HG02623 (cell line): ENCODE data around the gene CCDC149.

Experiments used
- ATAC-seq: cut with Tn5 transposase; IDR thresholded peaks from one replicate; pipeline ENCODE4 v1.9.1; 2021; ENCODE audit warnings: moderate library complexity; ENCODE audit not compliant: unreplicated experiment

Gene CCDC149

GRCh38 chr4:24881508-24882196 is 31.2 kb downstream of the CCDC149 start:
- no peak for ATAC-seq

- no peak for ATAC-seq
Observed at GRCh38 chr4:24880186-24880585, 32.7 kb downstream of the CCDC149 start.

- ATAC-seq = no peak
Observed at GRCh38 chr4:24878636-24879016, 34.2 kb downstream of the CCDC149 start.

- ATAC-seq = no peak
Observed at GRCh38 chr4:24877868-24878635, 34.8 kb downstream of the CCDC149 start.

GRCh38 chr4:24876431-24876830 is 36.4 kb downstream of the CCDC149 start:
- no peak for ATAC-seq

- no peak for ATAC-seq
Observed at GRCh38 chr4:24872720-24873119, 40.1 kb downstream of the CCDC149 start.

- ATAC-seq = no peak
Observed at GRCh38 chr4:24871210-24871609, 41.6 kb downstream of the CCDC149 start.

GRCh38 chr4:24867766-24868296 is 45.0 kb downstream of the CCDC149 start:
- no peak for ATAC-seq

- no peak for ATAC-seq
Observed at GRCh38 chr4:24867251-24867650, 45.6 kb downstream of the CCDC149 start.

GRCh38 chr4:24865401-24865800 is 47.4 kb downstream of the CCDC149 start:
- no peak for ATAC-seq

GRCh38 chr4:24863799-24864198 is 49.0 kb downstream of the CCDC149 start:
- ATAC-seq = no peak

- ATAC-seq = no peak
Observed at GRCh38 chr4:24862073-24862751, 50.6 kb downstream of the CCDC149 start.

GRCh38 chr4:24858550-24858949 is 54.3 kb downstream of the CCDC149 start:
- no peak for ATAC-seq

GRCh38 chr4:24858026-24858425 is 54.8 kb downstream of the CCDC149 start:
- no peak for ATAC-seq

GRCh38 chr4:24856586-24856985 is 56.3 kb downstream of the CCDC149 start:
- ATAC-seq = peak; percentile 87

GRCh38 chr4:24855741-24856140 is 57.1 kb downstream of the CCDC149 start:
- ATAC-seq = no peak

GRCh38 chr4:24853142-24853541 is 59.7 kb downstream of the CCDC149 start:
- no peak for ATAC-seq

GRCh38 chr4:24850674-24851073 is 62.2 kb downstream of the CCDC149 start:
- ATAC-seq = no peak

GRCh38 chr4:24849756-24850155 is 63.1 kb downstream of the CCDC149 start:
- ATAC-seq = no peak

- no peak for ATAC-seq
Observed at GRCh38 chr4:24849351-24849750, 63.5 kb downstream of the CCDC149 start.

- no peak for ATAC-seq
Observed at GRCh38 chr4:24846716-24847115, 66.1 kb downstream of the CCDC149 start.

- no peak for ATAC-seq
Observed at GRCh38 chr4:24845902-24846301, 66.9 kb downstream of the CCDC149 start.
